LoVo (cell line): ENCODE results near the gene HEPN1.
A peak's percentile ranks its signal among the peaks of the same experiment; 100 is the strongest.

Experiments
- DNase-seq: peaks from one replicate; pipeline ENCODE4 v3.0.0-alpha.2; 2016; ENCODE audit warnings: low spot score

Gene HEPN1

DNA sequence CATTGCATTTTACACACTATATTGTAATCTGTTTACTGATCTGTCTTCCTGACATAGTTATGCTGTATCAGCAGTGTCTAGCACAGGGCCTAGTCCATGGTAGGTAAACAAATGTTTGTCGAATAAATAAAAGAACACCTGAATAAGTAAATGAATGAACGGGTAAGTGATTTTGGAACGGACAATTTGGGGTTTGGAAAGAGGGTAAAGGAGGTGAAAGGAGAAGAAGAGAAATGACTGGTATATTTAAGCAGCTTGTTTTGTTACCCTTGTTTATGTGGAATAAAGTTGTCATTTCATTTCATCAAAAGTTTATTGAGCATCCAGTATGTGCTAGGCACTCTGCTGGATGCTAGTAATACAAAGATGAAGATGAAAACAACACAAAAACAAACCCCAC is at the start of gene HEPN1:
Gene HEPN1 (plus strand): TSS at position 301 of the 400 bp plus-strand sequence.
- no peak for DNase-seq

DNA sequence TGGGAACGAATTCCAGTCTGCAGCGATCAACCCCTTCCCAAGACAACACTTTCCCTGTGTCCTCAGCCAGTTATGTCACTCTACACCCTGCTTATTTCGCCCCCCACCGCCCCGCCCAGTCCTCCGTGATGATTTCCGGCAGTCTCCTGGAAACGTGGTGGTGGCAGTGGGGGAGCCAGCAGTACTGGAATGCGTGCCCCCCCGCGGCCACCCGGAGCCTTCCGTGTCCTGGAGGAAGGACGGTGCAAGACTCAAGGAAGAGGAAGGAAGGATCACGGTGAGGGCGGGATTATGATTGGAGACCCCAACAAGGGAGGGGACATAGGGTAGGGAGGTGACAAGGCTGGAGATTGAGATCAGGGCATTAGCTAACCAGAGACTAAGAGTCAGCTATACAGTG is 49.7 kb upstream of the HEPN1 start:
- DNase-seq = no peak

DNA sequence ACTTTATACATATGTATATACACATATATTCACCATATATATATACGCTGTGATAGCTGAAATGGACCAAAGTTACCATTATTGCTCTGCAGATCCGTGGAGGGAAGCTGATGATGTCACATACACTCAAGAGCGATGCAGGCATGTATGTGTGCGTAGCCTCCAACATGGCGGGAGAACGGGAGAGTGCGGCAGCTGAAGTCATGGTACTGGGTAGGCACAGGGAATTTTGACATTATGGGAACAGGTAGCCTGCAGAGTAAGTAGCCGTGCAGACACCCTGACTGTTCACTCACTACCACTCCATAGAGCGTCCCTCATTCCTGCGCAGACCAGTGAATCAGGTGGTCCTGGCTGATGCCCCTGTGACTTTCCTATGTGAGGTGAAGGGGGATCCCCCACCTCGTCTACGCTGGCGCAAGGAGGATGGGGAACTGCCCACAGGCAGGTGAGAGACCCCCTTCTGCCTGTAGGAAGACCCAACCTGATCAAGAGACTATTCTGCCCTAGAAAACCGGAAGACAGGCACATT is 49.1 kb upstream of the HEPN1 start:
- no peak for DNase-seq

DNA sequence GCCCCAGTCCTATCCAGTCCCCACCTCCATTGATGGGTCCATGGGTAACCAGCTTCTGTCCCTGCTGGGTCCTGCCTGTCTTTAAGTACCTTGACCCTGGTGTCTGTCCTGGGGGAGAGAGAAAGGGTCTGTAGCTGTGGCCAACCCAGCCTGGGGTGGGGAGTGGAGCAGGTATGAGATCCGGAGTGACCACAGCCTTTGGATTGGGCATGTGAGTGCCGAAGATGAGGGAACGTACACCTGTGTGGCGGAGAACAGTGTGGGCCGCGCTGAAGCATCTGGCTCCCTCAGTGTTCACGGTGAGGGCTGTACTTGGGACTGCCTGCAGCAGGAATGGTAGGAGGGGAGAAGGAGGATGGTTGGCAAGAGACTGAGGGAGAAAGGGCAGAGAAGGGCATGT is 48.6 kb upstream of the HEPN1 start:
- no peak for DNase-seq

- DNase-seq = no peak
Observed at GRCh38 chr11:124872280-124872679, 46.8 kb upstream of the HEPN1 start.

- no peak for DNase-seq
Observed at GRCh38 chr11:124872741-124873140, 46.3 kb upstream of the HEPN1 start.

GRCh38 chr11:124873951-124874350 is 45.1 kb upstream of the HEPN1 start:
- DNase-seq = no peak

GRCh38 chr11:124874571-124875255 is 44.3 kb upstream of the HEPN1 start:
- DNase-seq = no peak

DNA sequence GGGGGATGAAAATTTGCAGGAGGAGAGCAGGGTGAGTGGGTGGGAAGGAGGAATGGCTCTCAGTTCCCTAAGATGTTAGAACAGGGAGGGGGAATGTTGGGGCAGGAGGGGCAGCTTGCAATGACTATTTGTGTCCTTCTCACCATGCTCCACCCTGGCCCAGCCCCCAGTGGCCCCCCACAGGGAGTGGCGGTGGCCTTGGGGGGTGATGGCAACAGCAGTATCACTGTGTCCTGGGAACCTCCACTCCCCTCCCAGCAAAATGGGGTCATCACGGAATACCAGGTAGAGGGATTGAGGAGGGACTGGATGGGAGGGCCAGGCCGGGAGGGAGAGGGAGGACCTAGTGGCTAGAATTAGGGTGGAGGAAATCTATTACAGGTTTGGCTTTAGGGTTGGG is 43.6 kb upstream of the HEPN1 start:
- DNase-seq = no peak

DNA sequence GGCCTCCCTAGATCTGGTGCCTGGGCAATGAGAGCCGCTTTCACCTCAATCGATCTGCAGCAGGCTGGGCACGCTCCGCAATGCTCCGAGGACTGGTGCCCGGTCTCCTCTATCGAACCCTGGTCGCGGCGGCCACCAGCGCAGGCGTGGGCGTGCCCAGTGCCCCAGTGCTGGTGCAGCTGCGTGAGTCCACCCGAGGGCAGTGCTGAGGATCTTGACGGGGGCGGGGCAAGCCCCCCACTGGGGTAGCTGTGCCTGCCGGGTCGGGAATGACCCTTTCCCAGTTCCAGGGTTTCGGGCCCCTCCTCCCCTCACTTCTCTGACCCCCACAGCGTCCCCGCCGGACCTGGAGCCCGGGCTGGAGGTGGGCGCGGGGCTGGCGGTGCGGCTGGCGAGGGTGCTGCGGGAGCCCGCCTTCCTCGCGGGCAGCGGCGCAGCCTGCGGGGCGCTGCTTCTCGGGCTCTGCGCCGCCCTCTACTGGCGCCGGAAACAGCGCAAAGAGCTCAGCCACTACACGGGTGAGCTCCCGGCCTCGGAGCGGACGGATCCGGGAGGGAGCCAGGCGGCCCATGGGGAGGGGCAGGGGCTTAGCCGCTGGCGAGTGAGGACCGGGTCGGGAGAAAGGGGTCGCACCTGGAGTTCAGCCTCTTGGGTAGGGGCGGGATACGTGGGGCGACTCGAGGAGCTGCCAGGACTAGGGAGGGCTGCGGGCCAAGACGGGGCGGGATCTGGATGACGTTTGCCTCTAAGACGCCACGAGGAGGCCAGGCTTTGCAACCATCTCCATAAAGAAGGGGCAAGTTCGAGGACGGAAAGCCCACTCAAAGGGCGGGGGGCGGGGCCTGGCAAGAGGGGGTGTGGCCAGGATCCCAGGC is 42.9 kb upstream of the HEPN1 start:
- peak; percentile 86 for DNase-seq

DNA sequence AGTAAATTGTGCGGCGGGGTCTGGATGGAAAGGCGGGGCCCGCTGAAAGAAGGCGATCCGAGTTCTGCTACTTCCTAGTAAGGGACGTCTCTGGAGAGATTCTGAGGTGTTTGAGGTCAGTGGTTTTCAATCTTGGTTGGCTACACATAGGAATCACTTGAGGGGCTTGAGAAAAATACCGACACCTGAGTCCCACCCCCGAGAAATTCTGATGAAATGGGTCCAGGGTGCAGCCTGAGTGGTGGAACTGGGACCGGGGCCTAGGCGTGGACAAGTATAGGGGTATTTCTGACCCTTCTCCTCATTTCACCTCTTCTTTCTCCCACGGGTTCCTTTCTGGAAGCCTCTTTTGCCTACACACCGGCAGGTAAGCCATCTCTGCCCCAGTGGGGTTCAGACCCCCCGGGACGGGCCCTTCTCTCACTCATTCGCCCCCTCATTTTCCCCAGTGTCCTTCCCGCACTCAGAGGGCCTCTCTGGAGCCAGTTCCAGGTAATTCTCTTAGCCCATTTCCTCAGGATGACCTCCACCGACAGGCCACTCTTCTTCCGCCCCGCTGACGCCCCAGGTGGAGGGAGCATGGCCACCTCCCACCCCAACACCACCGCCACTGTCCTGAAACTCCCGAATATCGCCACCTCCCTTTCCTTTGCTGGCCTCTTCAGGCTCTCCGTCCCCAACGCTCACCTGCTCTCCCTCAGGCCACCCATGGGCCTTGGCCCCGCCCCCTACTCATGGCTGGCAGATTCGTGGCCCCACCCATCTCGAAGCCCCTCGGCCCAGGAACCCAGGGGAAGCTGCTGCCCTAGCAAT is 42.0 kb upstream of the HEPN1 start:
- DNase-seq = no peak

DNA sequence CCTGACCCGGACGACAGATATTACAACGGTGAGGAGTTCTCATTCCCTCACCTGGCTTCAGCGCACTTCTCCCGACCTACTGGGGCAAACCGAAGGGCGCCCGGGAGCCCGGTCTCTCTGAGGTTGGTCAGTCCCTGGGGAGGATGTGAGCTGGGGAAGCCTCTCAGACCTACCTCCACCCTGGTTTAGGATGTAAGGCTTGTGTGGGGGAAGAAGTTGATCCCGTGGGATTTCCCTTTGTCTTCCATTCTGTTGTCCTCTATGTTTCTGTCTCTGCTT is 41.5 kb upstream of the HEPN1 start:
- DNase-seq = no peak

GRCh38 chr11:124877910-124878758 is 40.9 kb upstream of the HEPN1 start:
- DNase-seq = no peak

DNA sequence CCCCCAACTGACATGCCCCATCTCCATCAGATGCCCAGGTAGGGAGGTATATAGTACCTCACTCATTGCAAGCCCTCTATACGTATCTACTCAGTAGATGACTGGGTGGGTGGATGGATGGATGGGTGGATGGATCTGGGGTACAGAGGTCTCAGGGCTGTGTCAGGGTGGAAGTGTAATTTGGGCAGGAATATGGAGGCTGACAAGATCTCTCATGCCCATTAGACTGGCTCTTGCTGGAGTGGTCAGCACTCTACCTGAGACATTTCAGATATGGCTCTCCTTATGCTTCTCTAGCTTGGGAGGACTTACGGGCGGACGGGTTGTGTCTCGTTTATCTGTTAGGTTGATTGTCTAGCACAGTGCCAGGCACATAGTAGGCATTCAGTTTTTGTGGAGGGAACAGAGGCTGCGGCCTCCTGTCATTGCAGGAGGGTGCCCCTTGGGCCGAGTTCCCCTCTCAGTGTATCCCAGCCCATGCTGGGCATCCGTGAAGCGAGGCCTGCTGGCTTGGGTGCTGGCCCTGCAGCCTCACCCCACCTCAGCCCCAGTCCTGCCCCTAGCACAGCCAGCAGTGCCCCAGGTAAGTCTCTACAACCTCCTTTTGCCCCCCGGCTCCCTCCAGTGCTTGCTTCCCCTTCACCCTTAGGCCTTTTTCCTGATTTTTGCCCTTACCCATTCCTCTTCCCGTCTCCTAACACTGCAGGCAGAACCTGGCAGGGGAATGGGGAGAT is 40.1 kb upstream of the HEPN1 start:
- DNase-seq = no peak

GRCh38 chr11:124879493-124880289 is 39.4 kb upstream of the HEPN1 start:
- no peak for DNase-seq

DNA sequence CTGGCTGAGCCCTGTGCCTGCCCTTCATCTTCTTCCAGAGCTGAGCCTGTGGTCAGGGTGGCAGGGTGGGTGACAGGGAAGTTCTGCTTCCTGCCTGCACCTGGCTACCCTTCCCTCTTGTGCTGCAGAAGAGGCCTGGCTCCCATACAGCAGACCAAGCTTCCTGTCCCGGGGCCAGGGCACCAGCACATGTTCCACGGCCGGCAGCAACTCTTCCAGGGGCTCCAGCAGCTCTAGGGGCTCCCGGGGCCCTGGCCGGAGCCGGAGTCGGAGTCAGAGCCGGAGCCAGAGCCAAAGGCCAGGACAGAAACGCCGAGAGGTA is 38.8 kb upstream of the HEPN1 start:
- no peak for DNase-seq

DNA sequence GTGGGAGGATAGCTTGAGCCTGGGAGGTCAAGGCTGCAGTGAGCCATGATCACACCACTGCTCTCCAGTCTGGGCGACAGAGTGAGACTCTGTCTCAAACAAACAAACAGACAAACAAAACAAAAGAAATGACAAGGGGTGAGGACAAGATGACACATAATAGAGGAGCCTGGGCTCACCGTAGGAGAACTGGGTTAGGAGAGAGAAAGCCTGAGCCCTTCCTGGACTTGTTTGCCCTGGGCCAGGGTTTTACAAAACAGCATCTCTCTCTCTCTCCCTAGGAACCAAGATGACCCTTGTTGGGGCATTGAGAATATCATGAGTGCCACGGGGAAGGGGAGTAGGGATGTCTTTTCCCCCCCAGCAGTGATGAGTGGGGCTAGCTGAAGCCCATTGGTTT is 38.1 kb upstream of the HEPN1 start:
- no peak for DNase-seq

DNA sequence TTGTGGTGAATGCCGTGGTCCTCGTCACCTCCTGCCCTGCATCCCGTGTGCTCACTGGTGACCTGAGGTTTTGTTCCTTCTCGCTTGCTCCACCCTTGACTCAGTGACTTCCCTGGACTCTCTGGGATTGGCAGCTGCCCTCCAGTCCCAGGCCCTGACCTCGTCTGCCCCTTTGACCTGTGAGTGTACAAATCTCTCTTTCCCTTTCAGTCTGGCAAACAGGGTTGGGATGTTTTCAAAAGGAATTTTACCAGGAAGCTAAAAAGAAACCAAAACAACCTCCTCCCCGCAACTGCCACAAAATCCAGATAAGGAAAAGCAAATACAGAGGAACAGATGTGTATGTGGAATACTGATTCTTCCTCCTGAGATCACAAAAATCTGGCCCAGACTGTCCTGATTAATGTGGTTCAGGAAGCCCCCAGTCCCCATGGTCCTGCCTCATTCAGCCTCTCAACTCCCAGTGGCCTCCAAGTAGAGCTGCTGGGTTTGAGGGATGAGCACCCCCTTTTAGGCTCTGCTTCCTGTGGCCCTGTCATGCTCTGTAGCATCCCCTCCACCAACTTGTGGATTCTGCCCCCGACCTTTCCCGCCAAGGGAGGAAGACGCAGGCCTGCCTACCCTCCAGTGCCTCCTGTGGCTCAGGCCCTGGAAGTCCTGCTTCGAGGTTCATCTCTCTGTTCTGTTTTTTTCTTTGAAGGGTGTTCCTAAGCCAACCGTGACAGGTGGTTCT is 36.5 kb upstream of the HEPN1 start:
- no peak for DNase-seq

- DNase-seq = no peak
Observed at GRCh38 chr11:124884340-124884739, 34.7 kb upstream of the HEPN1 start.
